ENCODE data around the gene METTL26.

GRCh38 chr16:662597-662996 is 26.5 kb upstream of the METTL26 start:
- TF ChIP-seq CTCF (IDR thresholded peaks at IDR 0.05) = no peak
- TF ChIP-seq POLR2A (IDR thresholded peaks at IDR 0.05) = no peak
